Right renal pelvis (tissue), 4 donors: ENCODE data around the gene SORBS2. TPM values are rescaled to one million over a fixed set of nuclear protein-coding genes. Genes with fewer than 3 reads are reported as not detected.

Experiments used
- DNase-seq, 4 donors: peaks; one replicate each; pipeline ENCODE4 v3.0.0-alpha.2; 2013; ENCODE audit warnings: low read depth in 4 of 4, low spot score in 3 of 4, missing footprints in 1 of 4
- polyA plus RNA-seq, 4 donors: library from polyadenylated mRNA; unstranded; fragments of 120-200 nt; gene quantifications; one replicate each; pipeline ENCODE4 v1.2.1, GENCODE V29; 2013; ENCODE audit not compliant: insufficient read length in 4 of 4

SORBS2 gene
- polyA plus RNA-seq, 4 donors = 68.7 to 80.9 (median 71.8) TPM

GRCh38 chr4:185651137-185651677, 160.8 kb downstream of the SORBS2 start:
- DNase-seq = no peak

- DNase-seq = no peak
Observed at GRCh38 chr4:185648631-185649030, 163.4 kb downstream of the SORBS2 start.

- DNase-seq = no peak
Observed at GRCh38 chr4:185645403-185645802, 166.6 kb downstream of the SORBS2 start.

- DNase-seq = no peak
Observed at GRCh38 chr4:185644408-185644807, 167.6 kb downstream of the SORBS2 start.

GRCh38 chr4:185642907-185643306, 169.1 kb downstream of the SORBS2 start:
- no peak for DNase-seq

- peak; percentile 20 to 51 (median 30) for DNase-seq
Observed at GRCh38 chr4:185640811-185641675, 171.0 kb downstream of the SORBS2 start.

- no peak for DNase-seq
Observed at GRCh38 chr4:185638548-185639301, 173.3 kb downstream of the SORBS2 start.

- no peak for DNase-seq
Observed at GRCh38 chr4:185638093-185638492, 173.9 kb downstream of the SORBS2 start.

- DNase-seq = no peak
Observed at GRCh38 chr4:185637163-185637875, 174.7 kb downstream of the SORBS2 start.

- DNase-seq = no peak
Observed at GRCh38 chr4:185634066-185634652, 177.8 kb downstream of the SORBS2 start.

- DNase-seq = no peak
Observed at GRCh38 chr4:185626798-185627197, 185.2 kb downstream of the SORBS2 start.

GRCh38 chr4:185625503-185625902, 186.5 kb downstream of the SORBS2 start:
- DNase-seq = no peak

- no peak for DNase-seq
Observed at GRCh38 chr4:185624259-185624589, 187.8 kb downstream of the SORBS2 start.

- no peak for DNase-seq
Observed at GRCh38 chr4:185623444-185624258, 188.3 kb downstream of the SORBS2 start.

- no peak for DNase-seq
Observed at GRCh38 chr4:185608185-185608584, 203.8 kb downstream of the SORBS2 start.

- DNase-seq = no peak
Observed at GRCh38 chr4:185602397-185602796, 209.6 kb downstream of the SORBS2 start.

- DNase-seq = no peak
Observed at GRCh38 chr4:185600801-185601434, 211.1 kb downstream of the SORBS2 start.

GRCh38 chr4:185599553-185600243, 212.3 kb downstream of the SORBS2 start:
- DNase-seq = no peak
